ENCODE results near the gene DISC1. TPM values are rescaled to one million over a fixed set of nuclear protein-coding genes. Genes with fewer than 3 reads are reported as not detected.

The DISC1 gene
- total RNA-seq, 2 donors from 2014 or later: 2.3 to 7.0 TPM

- no peaks in the 10 kb centered on the region for H3K27me3 ChIP-seq
- TF ChIP-seq CTCF (IDR thresholded peaks at IDR 0.05) (no peak), POLR2A (IDR thresholded peaks at IDR 0.05) (no peak)
- no peaks in the 10 kb centered on the region for H3K9me3 ChIP-seq
- intact Hi-C loops (cut with DNase I): no loop called here
- 81 to 83% methylated on average over 1 of the region's 1 CpG for WGBS, 2 donors
- ATAC-seq (no peak), DNase-seq (no peak)
- no peaks in the 10 kb centered on the region for H3K4me1 ChIP-seq
- H3K4me3 ChIP-seq: no peak overlapping the region
- no peaks in the 10 kb centered on the region for H3K36me3 ChIP-seq (replicated peaks in 1 of 2; ENCODE audit: insufficient read depth in 1 of 2, low read depth in 2 of 2)
- no peak overlapping the region for H3K27ac ChIP-seq
These were observed 256.8 kb downstream of the DISC1 start for GRCh38 chr1:231883382-231883781.

- Histone ChIP-seq H3K4me3 (no peak overlapping the region), H3K27me3 (no peaks in the 10 kb centered on the region), H3K36me3 (replicated peaks in 1 of 2; ENCODE audit: insufficient read depth in 1 of 2, low read depth in 2 of 2) (no peaks in the 10 kb centered on the region), H3K4me1 (no peaks in the 10 kb centered on the region), H3K27ac (no peak overlapping the region), H3K9me3 (no peaks in the 10 kb centered on the region)
- DNase-seq (no peak), ATAC-seq (no peak)
- intact Hi-C loops (cut with DNase I): no loop called here
- 57 to 68% methylated on average over 7 of the region's 7 CpGs for WGBS, 2 donors
- TF ChIP-seq POLR2A (IDR thresholded peaks at IDR 0.05) (no peak), CTCF (IDR thresholded peaks at IDR 0.05) (no peak)
These were observed 258.7 kb downstream of the DISC1 start for GRCh38 chr1:231885209-231885854.

DNA sequence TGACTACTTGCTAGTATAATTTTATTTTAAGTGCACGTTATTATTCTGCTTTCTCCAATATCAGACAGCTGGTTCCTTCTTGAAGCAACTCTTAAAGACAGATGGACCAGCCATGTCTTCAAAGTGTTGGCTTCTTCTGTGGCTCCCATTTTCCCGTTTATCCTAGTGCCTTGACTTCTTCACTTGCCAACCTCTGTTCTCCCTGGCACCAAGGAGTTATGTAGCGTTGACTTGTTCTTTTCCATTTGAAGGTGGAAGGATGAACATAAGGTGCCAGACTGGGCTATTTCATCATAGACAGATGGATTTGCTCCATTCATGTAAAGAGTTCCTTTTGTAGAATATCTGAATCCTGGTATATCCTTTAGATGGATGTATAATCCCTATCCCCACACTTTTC is 260.6 kb downstream of the DISC1 start:
- DNase-seq (no peak), ATAC-seq (no peak)
- no peak overlapping the region for H3K4me3 ChIP-seq
- H3K36me3 ChIP-seq (replicated peaks in 1 of 2; ENCODE audit: insufficient read depth in 1 of 2, low read depth in 2 of 2): no peaks in the 10 kb centered on the region
- intact Hi-C loops (cut with DNase I): no loop called here
- no peaks in the 10 kb centered on the region for H3K27me3 ChIP-seq
- no peak overlapping the region for H3K27ac ChIP-seq
- no peaks in the 10 kb centered on the region for H3K9me3 ChIP-seq
- no peaks in the 10 kb centered on the region for H3K4me1 ChIP-seq
- WGBS, 2 donors: 89 to 90% methylated on average over 3 of the region's 3 CpGs
- no peak for TF ChIP-seq POLR2A (IDR thresholded peaks at IDR 0.05)
- no peak for TF ChIP-seq CTCF (IDR thresholded peaks at IDR 0.05)

DNA sequence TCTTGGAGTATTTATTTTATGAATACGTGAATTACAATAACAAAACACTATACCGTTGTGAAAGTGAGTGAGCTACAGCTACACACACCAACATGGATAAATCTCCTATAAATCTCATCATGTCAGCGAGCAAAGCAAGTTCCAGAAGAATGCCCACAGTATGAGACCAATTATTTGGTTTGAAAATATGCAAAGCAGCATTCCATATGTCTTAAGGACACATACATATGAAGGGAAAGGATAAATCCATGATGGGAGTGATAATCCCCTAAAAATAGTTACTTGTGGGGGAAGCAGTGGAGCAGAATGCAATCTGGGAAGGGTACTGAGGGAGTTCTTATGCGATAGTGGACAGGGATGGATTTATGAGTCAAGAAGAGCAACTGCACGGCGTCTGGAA is 261.3 kb downstream of the DISC1 start:
- ATAC-seq: no peak
- Histone ChIP-seq H3K27ac (no peak overlapping the region), H3K4me1 (no peaks in the 10 kb centered on the region), H3K4me3 (no peak overlapping the region), H3K27me3 (no peaks in the 10 kb centered on the region), H3K36me3 (replicated peaks in 1 of 2; ENCODE audit: insufficient read depth in 1 of 2, low read depth in 2 of 2) (no peaks in the 10 kb centered on the region), H3K9me3 (no peaks in the 10 kb centered on the region)
- TF ChIP-seq CTCF (IDR thresholded peaks at IDR 0.05) (no peak), POLR2A (IDR thresholded peaks at IDR 0.05) (no peak)
- DNase-seq: no peak
- WGBS, 2 donors: 84 to 87% methylated on average over 6 of the region's 6 CpGs
- intact Hi-C loops (cut with DNase I): no loop called here

DNA sequence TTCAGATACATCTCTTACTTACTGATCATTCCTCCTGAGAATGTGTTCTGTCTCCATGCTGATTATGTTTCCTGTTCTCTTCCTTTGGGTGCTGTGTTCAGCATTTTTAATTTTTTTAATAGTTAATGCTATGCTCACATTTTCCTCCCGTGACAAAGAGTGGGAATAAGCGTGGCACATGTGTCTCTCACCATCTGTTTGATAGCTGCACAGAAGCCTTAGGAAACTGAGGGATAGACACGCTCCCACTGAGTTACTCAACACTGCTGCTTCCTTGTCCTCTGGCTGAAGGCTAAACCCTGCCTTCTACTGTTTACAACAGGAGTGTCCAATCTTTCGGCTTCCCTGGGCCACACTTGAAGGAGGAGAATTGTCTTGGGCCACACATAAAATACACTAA is 264.2 kb downstream of the DISC1 start:
- Histone ChIP-seq H3K27me3 (no peaks in the 10 kb centered on the region), H3K36me3 (replicated peaks in 1 of 2; ENCODE audit: insufficient read depth in 1 of 2, low read depth in 2 of 2) (no peaks in the 10 kb centered on the region), H3K4me3 (no peak overlapping the region), H3K9me3 (no peaks in the 10 kb centered on the region), H3K4me1 (no peaks in the 10 kb centered on the region), H3K27ac (no peak overlapping the region)
- no peak for TF ChIP-seq POLR2A (IDR thresholded peaks at IDR 0.05)
- no peak for ATAC-seq
- 88 to 93% methylated on average over 4 of the region's 4 CpGs for WGBS, 2 donors
- intact Hi-C loops (cut with DNase I): no loop called here
- no peak for DNase-seq
